Measurements from ENCODE around the gene BAD.

BAD gene

DNA sequence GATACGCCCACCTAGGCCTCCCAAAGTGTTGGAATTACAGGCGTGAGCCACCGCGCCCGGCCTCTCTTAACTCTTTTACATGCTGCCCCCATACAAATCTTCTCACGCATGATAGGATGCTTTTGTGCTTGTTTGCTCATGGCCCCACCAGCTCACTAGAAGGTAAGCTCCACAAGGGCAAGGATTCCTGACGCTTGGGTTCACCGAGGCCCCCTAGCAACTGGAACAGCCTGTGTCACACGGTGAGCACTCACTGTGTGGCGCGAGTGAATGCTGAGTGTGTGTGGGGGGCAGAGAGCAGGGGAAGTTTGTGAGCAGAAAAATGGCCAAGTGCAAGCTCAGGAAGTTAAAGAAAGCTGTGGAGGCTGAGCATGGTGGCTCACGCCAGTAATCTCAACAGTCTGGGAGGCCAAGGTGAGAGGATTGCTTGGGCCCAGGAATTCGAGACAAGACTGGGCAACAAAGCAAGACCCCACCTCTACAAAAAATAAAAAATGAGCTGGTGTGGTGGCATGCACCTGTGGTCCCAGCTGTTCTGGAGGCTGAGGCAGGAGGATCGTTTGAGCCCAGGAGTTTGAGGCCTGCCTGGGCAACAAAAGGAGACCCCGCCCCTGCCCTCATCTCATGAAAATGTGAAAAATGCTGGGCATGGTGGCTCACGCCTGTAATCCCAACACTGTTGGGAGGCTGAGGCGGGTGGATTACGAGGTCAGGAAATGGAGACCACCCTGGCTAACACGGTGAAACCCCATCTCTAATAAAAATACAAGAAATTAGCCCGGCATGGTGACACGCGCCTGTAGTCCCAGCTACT, 2.3 kb downstream of the BAD start:
- in situ Hi-C loops (cut with HindIII; ENCODE audit: low sequenced_read_pairs), result no loop called here

DNA sequence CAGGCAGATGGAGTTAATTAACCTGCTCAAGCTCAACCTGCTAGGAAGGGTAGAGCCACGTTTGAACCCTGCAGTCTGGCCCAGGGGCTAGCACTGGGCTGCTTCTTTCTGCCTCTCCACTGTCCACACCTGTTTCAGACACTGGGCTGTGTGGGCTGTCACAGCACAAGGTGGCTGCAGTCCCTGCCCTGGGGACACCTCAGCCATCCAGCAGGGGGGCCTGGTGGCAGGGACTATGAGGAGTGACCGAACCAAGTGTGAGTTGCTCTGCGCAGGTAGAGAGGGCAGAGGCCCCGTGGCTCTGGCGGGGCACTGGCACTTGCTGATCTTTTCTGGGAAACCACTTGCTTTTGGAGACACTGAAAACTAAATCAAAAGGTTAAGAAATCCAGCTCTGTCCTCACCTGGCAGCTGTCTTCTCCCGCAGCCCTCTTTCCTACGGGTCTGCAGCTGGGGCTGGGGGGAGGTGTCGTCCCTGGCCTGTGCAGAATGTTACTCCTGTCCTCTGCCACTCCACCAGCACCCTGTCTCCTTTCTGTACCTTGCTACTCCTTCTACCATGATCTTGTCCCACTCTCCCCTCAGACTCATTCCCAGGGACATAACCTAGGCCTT, 5.8 kb downstream of the BAD start:
- in situ Hi-C loops (cut with HindIII; ENCODE audit: low sequenced_read_pairs), result no loop called here

DNA sequence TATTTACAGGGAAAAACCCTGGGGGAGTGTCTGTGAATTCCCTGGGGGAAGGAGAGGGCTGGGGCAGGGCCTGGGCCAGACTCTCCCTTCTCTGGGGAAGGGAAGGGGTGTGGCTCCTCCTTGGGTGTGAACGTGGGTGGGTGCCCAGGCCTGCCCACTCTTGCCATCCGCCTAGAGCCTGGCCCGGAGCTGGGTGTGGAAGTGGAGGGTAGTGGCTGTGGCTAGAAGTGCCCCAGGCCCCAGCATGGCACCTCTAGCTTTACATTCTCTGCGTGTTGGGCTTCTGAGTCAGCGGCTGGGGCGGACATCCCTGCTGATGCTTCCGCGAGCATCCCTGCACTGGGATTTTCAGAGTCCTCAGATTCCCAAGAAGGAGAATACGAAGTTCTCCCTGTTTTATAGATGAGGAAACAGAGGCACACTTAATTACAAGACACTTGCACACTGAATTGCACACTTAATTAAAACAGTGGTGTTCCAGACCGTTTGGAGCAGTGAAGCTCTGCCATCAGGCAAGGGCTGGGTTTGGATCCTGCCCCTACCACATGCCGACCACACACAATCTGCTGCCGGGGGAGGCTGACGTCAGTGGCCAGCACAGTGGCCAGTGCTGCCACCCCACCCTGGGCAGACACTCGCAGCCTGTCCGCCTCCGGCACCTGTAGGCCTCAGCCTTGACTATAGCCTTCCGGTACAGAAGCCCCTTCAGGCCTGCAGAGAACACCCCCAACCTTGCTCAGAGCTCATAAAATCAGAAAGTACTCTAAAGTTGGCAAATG, 7.6 kb downstream of the BAD start:
- in situ Hi-C loops (cut with HindIII; ENCODE audit: low sequenced_read_pairs), result no loop called here

DNA sequence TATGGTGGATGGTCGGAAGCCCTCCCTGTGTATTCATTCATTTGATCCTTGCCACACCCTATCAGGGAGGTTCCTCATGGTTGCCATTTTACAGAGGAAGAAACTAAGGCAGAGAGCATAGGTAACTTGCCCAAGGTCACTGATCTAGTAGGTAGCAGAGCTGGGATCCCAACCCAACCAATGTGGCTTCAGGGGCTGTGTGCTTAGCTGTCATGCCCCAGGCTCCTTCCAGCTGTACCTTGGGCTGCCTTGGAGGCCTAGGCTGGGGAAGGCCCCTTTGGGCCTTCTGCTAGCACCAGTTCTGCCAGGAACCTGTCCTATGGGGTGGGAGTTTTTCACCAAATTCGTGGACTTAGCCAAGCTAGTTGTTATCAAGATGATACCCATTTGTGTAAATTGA, 8.6 kb downstream of the BAD start:
- in situ Hi-C loops (cut with HindIII; ENCODE audit: low sequenced_read_pairs), result no loop called here

DNA sequence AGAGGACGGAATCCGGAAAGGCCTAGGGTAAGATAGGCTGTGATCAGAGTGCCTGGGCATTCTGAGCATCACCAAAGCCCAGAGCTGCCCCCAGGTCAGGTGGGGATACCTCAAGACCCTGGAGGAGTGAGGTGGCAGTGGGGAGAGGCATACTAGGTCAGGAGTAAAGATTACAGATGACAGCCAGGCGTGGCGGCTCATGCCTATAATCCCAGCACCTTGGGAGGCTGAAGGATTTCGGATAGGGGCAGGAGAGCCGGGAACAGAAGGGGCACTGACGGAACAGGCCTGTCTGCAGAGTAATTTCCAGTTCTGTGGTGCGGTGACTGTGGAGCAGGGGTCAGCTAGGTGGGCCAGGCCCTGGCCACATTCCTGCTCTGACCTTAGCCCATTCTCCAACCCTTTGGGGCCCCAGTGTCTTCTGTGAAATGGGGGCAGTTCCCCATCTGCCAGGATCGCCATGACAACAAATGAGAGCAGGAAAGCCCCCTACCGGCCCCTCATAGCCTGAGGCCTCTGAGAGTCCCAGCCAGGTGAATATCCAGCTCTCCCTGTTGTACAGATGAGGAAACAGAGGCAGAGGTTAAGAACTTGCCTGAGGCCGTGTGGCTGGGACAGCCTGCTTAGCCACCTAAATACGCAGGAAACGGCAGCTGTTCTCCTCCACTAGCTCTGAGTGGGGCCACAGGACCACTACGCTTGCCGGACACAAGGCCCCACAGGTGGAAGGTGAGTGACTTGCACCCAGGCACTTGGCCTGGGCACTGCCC, 9.2 kb downstream of the BAD start:
- in situ Hi-C loops (cut with HindIII; ENCODE audit: low sequenced_read_pairs), result no loop called here

DNA sequence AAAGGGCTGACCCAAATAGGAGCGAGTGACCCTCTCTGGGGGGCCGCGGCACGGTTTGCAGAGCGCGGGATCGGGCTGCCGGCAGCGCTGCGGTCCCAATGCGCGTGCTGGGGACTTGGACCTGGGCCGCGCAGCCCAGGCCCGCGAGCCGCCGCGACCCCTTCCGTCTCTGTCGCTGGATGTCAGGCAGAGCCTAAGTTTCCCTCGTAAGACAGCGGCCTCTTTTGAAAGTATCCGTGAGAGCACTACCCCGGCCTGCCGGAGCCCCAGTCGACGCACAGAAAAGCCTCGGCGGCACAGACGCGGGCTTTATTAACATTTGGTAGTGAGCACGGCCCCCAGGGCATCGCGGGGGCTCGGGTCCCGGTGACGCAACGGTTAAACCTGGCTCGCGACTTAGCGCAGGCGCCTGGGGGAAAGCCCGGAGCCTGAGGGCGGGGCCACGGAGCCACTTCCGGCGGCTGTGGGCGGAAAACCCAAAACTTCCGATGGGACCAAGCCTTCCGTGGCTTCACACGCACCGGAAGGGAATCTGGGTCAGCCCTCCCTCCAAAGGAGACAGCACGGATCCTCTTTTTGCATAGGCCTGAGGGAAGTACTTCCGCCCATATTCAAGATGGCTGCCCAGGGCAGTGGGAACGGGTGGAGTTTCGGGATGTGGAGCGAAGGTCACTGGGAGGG, 14.8 kb downstream of the BAD start:
- in situ Hi-C loops (cut with HindIII; ENCODE audit: low sequenced_read_pairs), result no loop called here

DNA sequence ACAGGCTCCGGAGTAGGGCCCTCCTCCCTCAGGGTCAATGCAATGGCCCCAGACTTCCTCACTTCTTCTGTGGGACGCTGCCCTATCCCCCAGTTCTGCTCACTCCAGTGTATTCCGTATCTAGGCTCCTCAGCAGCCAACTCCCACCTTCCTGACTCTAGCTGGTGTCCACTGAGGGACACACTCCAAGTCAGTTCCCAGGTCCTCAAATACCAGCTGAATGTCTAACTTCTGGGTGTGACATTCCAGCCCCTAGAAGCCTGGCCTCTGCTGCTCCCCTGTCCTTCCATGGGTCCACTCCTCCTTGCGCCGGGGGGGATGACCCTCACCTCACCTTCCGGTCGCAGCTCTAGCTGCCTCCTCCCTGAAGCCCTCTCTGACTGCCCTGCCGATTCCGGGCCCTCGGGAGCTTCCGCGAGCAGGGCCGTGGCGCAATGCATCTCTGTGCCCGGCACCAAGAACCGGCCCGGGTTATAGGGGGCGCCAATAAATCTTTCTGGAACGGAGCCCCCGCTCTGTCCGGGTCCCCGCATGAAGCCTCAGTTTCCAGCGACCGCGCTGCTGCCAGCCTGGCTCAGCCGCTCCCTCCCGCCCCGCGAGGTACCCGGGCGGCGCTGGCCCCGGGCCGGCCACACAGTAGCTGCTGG, 15.4 kb downstream of the BAD start:
- in situ Hi-C loops (cut with HindIII; ENCODE audit: low sequenced_read_pairs), result no loop called here

DNA sequence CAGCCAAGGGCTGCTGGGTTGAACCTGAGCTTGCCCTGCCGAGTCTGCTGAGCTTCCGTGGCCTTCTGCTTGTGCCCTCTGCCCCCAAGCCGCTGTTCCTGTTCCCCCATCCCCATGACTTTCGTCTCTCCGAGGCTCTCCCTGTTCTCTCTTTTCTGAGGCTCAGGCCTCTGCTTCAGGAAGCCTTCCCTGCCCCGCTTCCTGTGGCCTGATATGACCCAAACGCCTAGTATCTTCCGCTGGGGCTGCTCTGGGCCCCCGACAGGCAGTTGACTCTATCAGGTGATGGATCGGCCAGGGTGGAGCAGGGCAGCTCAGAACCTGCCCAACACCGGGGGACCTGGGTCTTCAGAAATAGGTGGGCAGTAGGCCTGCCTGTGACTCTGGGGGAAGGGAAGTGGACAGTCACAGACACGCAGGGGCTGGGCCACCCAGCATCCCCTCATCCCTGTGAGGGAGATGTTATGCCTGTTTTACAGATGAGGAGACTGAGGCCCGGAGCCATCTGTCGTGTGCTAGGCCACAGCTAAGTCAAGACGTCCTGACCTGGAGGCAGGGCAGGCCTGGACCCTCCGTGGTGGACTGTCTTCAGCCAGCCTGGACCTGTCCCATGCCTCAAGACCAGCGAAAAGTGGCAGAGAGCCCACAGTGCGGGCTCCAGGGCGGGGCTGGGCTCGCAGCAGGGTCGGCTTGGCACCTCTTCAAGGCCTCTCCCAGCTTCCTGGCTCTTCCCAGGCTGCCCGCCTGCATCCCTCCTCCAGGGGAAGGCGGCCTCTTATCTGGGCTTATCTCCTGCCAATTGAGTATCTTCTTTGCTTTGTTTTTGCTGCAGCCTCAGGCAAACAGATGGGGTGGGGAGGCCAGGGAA, 16.2 kb downstream of the BAD start:
- in situ Hi-C loops (cut with HindIII; ENCODE audit: low sequenced_read_pairs), result no loop called here

DNA sequence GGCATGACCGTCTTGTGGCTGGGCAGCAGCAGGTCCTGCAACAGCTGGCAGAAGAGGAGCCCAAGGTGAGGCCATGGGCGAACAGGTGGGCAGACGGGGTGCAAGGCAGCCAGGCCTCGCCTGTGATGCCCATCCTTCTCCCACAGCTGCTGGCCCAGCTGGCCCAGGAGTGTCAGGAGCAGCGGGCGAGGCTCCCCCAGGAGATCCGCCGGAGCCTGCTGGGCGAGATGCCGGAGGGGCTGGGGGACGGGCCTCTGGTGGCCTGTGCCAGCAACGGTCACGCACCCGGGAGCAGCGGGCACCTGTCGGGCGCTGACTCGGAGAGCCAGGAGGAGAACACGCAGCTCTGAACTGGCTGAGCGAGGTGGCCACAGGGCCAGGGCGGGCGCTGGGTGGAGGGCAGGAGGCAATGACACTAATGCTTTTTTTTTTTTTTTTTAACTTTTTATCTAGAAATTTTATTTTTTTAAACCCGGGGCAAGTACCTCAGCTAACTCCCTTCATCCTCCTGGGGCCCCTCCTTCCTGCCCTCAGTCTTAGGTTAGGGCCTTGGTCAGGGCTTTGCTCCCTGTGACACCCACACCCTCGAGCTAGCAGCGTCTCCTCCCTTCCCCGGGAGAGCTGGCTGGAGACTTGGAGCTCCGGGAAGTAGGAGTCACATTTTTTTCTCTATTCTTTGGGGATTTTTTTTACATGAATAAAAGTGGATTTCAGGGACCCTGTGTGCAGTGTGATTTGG, 17.1 kb downstream of the BAD start:
- in situ Hi-C loops (cut with HindIII; ENCODE audit: low sequenced_read_pairs), result no loop called here

DNA sequence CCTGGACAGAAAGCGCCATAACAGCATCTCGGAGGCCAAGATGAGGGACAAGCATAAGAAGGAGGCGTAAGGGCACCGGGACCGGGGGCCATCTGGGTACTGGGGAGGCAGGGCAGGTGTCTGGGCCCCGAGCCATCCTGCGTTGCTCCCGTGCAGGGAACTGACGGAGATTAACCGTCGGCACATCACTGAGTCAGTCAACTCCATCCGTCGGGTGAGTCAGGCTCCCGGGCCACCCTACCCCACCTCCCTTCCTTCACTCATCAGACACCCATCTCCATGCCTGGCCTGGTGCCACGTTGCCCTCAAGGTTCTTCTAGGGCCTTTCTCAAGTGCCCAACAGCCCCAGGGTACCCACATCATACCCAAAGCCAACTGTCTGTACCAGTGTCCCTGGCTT, 18.1 kb downstream of the BAD start:
- in situ Hi-C loops (cut with HindIII; ENCODE audit: low sequenced_read_pairs), result no loop called here

DNA sequence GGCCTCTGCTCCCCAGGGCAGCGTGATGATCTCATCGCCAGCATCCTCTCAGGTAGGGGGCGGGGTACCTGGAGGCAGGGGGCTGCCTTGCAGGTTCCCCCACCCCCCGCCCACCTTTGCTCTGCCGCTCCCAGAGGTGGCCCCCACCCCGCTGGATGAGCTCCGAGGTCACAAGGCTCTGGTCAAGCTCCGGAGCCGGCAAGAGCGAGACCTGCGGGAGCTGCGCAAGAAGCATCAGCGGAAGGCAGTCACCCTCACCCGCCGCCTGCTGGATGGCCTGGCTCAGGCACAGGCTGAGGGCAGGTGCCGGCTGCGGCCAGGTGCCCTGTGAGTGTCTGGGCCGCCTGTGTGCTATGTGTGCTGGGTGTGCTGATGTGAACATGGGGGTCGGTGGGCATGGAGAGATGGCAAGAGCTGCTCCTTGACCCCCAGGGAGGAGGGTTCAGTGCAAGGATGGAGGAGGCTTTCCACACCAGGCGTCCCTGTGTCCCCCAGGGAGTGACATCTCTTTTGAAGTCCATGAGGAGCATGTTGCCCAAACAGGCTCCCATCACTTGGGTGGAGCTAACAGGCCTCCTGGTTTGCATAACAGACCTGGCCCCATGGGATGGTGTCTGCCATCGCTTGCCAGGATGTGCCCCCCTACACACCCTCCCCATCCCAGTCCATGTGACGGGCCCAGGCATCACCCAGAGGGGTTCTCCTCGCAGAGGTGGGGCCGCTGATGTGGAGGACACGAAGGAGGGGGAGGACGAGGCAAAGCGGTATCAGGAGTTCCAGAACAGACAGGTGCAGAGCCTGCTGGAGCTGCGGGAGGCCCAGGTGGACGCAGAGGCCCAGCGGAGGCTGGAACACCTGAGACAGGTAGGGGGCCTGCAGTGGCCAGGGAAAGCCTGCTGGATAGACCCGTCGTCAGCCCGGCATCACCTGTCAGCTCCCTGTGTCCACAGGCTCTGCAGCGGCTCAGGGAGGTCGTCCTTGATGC, 19.0 kb downstream of the BAD start:
- in situ Hi-C loops (cut with HindIII; ENCODE audit: low sequenced_read_pairs), result no loop called here

DNA sequence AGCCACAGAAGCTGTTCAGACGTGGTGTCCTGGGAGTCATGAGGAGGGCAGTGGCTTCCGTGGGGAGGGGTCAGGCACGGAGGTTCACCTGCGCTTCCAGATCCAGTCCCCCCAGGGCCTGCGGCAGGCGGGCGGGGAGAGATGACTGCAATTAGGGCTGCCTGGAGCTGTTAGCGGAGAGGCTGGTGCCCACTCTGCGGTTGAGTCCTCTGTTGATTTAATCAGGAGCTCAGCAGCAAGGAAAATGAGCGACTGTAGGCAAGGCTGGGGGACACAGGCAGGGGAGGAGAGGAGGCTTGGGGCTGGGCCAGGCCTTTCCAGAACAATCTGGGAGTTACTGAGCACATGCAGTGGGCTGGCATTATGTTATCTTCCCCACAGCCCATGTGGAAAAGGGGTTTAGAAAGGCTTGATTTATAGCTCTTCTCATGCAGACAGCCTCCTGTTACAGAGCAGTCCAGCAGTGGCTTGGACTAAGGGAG, 20.1 kb downstream of the BAD start:
- in situ Hi-C loops (cut with HindIII; ENCODE audit: low sequenced_read_pairs), result no loop called here

DNA sequence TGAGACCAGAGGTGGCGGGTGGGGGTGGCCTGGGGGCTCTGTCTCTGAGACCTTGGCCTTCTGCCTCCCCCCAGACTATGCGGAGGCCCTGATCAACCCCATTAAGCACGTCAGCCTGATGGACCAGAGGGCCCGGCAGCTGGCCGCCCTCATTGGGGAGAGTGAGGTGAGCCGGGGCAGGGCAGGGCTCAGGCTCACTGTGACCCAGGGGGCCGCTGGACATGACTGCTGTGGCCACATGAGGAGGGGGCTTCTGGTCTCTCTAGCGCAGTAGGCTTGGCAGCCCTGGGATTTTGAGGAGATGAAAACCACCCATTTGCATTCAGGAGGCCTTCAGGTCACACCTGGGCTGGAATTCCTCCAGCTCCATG, 20.5 kb downstream of the BAD start:
- in situ Hi-C loops (cut with HindIII; ENCODE audit: low sequenced_read_pairs), result no loop called here

DNA sequence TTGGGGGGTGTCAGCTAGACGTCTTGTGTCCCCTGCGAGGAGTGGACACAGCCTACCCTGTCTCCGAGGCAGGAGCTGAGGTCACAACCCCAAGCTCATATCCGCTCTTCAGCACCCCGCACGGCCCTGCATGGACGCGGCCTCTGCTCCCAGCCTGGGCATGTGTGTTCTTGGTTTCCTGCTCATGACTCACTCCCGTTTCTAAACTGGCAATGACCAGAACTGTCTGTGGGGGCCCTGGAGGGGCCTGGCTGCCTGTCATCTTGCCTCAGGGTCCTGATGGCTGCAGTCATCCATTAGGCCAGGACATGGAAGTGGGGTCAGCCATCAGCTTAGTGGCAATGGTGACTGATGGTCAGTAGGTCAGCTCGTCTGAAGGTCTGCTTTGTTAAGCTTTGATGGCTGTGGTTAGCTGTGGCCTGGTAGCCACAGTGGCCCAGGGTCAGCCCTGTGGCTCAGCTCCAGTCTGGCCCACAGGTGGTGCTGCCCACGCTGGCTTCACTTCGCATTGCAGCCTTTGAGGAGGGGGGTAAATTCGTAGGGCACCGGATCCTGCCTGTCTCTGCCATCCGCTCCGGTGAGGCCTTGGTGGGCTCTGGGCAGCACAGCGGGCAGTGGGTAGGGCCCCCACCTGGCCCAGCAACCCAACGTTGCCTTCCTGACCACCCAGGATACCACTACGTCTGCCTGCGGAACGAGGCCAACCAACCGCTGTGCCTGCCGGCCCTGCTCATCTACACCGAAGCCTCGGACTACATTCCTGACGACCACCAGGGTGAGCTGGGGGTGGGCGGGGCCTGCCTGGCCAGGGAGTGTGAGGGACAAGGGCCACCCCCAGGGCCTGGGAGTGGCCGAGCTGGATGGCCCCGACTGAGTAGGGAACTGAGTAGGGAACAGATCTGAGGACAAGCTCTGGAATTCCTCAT, 21.2 kb downstream of the BAD start:
- in situ Hi-C loops (cut with HindIII; ENCODE audit: low sequenced_read_pairs), result no loop called here

DNA sequence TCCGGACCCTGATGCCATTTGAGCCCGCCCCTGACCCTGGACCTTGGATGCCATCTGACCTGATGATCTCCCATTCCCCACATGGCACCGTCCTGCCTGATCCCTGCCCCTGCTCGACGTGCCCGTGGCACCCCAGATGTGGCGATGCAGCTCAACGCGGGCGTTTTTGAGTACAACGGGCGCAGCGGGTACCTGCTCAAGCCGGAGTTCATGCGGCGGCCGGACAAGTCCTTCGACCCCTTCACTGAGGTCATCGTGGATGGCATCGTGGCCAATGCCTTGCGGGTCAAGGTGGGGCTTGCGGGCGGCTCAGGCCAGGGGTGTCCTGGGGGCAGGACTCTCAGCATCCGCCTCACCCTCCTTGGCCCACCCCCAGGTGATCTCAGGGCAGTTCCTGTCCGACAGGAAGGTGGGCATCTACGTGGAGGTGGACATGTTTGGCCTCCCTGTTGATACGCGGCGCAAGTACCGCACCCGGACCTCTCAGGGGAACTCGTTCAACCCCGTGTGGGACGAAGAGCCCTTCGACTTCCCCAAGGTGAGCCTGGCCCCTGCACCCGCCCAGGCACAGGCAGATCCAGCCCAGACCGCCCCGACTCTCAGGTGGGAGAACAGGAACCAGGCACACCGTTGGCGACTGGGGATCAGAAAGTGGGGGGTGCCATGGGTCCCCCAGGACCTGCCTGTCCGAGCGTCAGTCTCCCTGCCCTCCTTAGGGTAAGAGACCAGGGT, 22.0 kb downstream of the BAD start:
- in situ Hi-C loops (cut with HindIII; ENCODE audit: low sequenced_read_pairs), result no loop called here

Data from DLD1 (cell line).